HCT116 (cell line): ENCODE measurements around the gene ACE. TPM values are rescaled to one million over a fixed set of nuclear protein-coding genes. Genes with fewer than 3 reads are reported as not detected.
A peak's percentile ranks its signal among the peaks of the same experiment; 100 is the strongest.

Experiments used
- ATAC-seq: fragments of 200-7000 bp; cut with Tn5 transposase; 2 replicates; pipeline ENCODE4 v1.9.1; 2020; ENCODE audit warnings: mild to moderate bottlenecking, moderate library complexity
- BruUV-seq: library from RNA; stranded (reverse); fragments of 400-500 nt; replicated peaks from 2 replicates; lab custom pipeline; 2021; lab: Mats Ljungman, UMichigan
- CTCF ChIA-PET: fragments of 300-600 bp; sonication (Branson Sonifier 250); formaldehyde crosslinking; loops from one replicate; lab custom pipeline; 2021; ENCODE audit warnings: antibody characterized with exemption; lab: Charles Lee
- POLR2A ChIA-PET: fragments of 300-600, 350-600 bp; sonication (Branson Sonifier 250); formaldehyde crosslinking; loops from one replicate; lab custom pipeline; 2021; ENCODE audit warnings: antibody characterized with exemption; lab: Charles Lee
- RAD21 ChIA-PET, 2 experiments: fragments of 300-600 bp; sonication (Branson Sonifier 250); formaldehyde crosslinking; loops; one replicate each; lab custom pipeline; 2023; ENCODE audit warnings: low total read pairs in 2 of 2; ENCODE audit not compliant: uncharacterized antibody in 2 of 2, unreplicated experiment in 2 of 2, low non-redundant PET in 1 of 2; lab: Charles Lee
- DNase-seq: peaks from one replicate; pipeline ENCODE4 v3.0.0-alpha.2; 2010; ENCODE audit warnings: low read depth, low spot score
- H2AFZ ChIP-seq: fragments of 200-600 bp; shearing (Covaris generic), sonication (generic); 2 replicates; pipeline ENCODE4 v1.6.1; 2017; ENCODE audit warnings: low read depth, mixed run types, mixed read lengths, antibody characterized with exemption, low read length; ENCODE audit not compliant: poor library complexity, severe bottlenecking
- H3K27ac ChIP-seq: 2 replicates; pipeline ENCODE4 v1.5.1; 2012; ENCODE audit warnings: low read depth, low read length
- H3K27me3 ChIP-seq: fragments of 200-600 bp; sonication (generic); 2 replicates; pipeline ENCODE4 v1.6.1; 2016; ENCODE audit warnings: mixed run types, low read length, mixed read lengths; ENCODE audit not compliant: insufficient read depth
- H3K36me3 ChIP-seq, 2 experiments: fragments of 200-500 bp in 1 of 2; fragments of 200-600 bp in 1 of 2; sonication (Bioruptor generic) in 1 of 2; sonication (generic) in 1 of 2; 2 replicates each; pipeline versions ENCODE4 v1.5.1 to v1.6.1; 2014 to 2016; ENCODE audit warnings: low read length in 2 of 2, inconsistent platforms in 1 of 2, mixed read lengths in 1 of 2, mixed run types in 1 of 2; ENCODE audit not compliant: insufficient read depth in 2 of 2, control insufficient read depth in 1 of 2
- H3K4me1 ChIP-seq, 2 experiments: fragments of 200-600 bp in 1 of 2; sonication (generic) in 1 of 2; 2 replicates each; pipeline versions ENCODE4 v1.5.1 to v1.6.1; 2012 to 2017; ENCODE audit warnings: low read length in 2 of 2, inconsistent platforms in 1 of 2, mild to moderate bottlenecking in 1 of 2, mixed read lengths in 1 of 2, mixed run types in 1 of 2, moderate library complexity in 1 of 2; ENCODE audit not compliant: insufficient read depth in 2 of 2, control insufficient read depth in 1 of 2
- H3K4me2 ChIP-seq: fragments of 200-600 bp; sonication (generic); 2 replicates; pipeline ENCODE4 v1.6.1; 2017; ENCODE audit warnings: mixed run types, low read length, mixed read lengths
- H3K4me3 ChIP-seq, 2 experiments: fragments of 200-600 bp in 1 of 2; sonication (generic) in 1 of 2; replicated peaks in 1 of 2; 2 replicates each; pipeline ENCODE4 v1.5.1; 2011 to 2016; ENCODE audit warnings: low read length in 2 of 2, control low read depth in 1 of 2, low read depth in 1 of 2, mild to moderate bottlenecking in 1 of 2, mixed read lengths in 1 of 2, mixed run types in 1 of 2
- H3K79me2 ChIP-seq: fragments of 200-600 bp; sonication (generic); 2 replicates; pipeline ENCODE4 v1.6.1; 2017; ENCODE audit warnings: mild to moderate bottlenecking, mixed run types, low read length, moderate library complexity, mixed read lengths; ENCODE audit not compliant: insufficient read depth
- H3K9ac ChIP-seq: fragments of 200-600 bp; sonication (generic); 2 replicates; pipeline ENCODE4 v1.6.1; 2016; ENCODE audit warnings: low read length, mixed read lengths
- H3K9me2 ChIP-seq: fragments of 200-600 bp; sonication (generic), shearing (Covaris generic); 2 replicates; pipeline ENCODE4 v1.6.1; 2017; ENCODE audit warnings: mixed run types, mild to moderate bottlenecking, moderate library complexity; ENCODE audit not compliant: insufficient read depth
- H3K9me3 ChIP-seq, 2 experiments: fragments of 200-500 bp in 1 of 2; fragments of 200-600 bp in 1 of 2; sonication (Bioruptor generic) in 1 of 2; sonication (generic) in 1 of 2; 2 replicates each; pipeline ENCODE4 v1.6.1; 2014 to 2017; ENCODE audit warnings: low read length in 2 of 2, mixed read lengths in 2 of 2, inconsistent platforms in 1 of 2, low read depth in 1 of 2, mild to moderate bottlenecking in 1 of 2, mixed run types in 1 of 2, moderate library complexity in 1 of 2; ENCODE audit not compliant: control insufficient read depth in 1 of 2, insufficient read depth in 1 of 2
- H4K20me1 ChIP-seq: fragments of 200-600 bp; sonication (generic), shearing (Covaris generic); 2 replicates; pipeline ENCODE4 v1.6.1; 2017; ENCODE audit warnings: mixed run types, mild to moderate bottlenecking, moderate library complexity; ENCODE audit not compliant: insufficient read depth
- ATF3 ChIP-seq: IDR thresholded peaks from 2 replicates; pipeline ENCODE4 v1.6.1; 2012
- CBX3 ChIP-seq: IDR thresholded peaks from 2 replicates; pipeline ENCODE4 v1.6.1; 2012; ENCODE audit warnings: low read depth
- CEBPB ChIP-seq: IDR thresholded peaks from 2 replicates; pipeline ENCODE4 v1.6.1; 2012; ENCODE audit warnings: low read depth
- CTCF ChIP-seq, 3 experiments: fragments of 200-600 bp in 1 of 3; sonication (generic) in 1 of 3; IDR thresholded peaks in 2 of 3; conservative IDR thresholded peaks in 1 of 3; 2 replicates each; pipeline ENCODE4 v1.5.1; 2012 to 2017; ENCODE audit warnings: low read depth in 2 of 3, low read length in 2 of 3, antibody characterized with exemption in 1 of 3, borderline replicate concordance in 1 of 3, control low read depth in 1 of 3, mild to moderate bottlenecking in 1 of 3, mixed read lengths in 1 of 3, mixed run types in 1 of 3, moderate library complexity in 1 of 3; ENCODE audit not compliant: insufficient read depth in 1 of 3
- EGR1 ChIP-seq: IDR thresholded peaks from 2 replicates; pipeline ENCODE4 v1.6.1; 2012; ENCODE audit warnings: low read depth
- ELF1 ChIP-seq: IDR thresholded peaks from 2 replicates; pipeline ENCODE4 v1.6.1; 2012; ENCODE audit warnings: low read depth, borderline replicate concordance
- EZH2 ChIP-seq: fragments of 200-600 bp; sonication (generic); IDR thresholded peaks from 2 replicates; pipeline ENCODE4 v1.6.1; 2017; ENCODE audit warnings: antibody characterized with exemption, mixed run types
- EZH2phosphoT487 ChIP-seq: fragments of 200-600 bp; IDR thresholded peaks from 2 replicates; pipeline ENCODE4 v1.6.1; 2018; ENCODE audit warnings: antibody characterized with exemption, borderline replicate concordance
- FOSL1 ChIP-seq: IDR thresholded peaks from 2 replicates; pipeline ENCODE4 v1.6.1; 2012; ENCODE audit warnings: low read depth
- JUND ChIP-seq: IDR thresholded peaks from 2 replicates; pipeline ENCODE4 v1.6.1; 2012
- MAX ChIP-seq: IDR thresholded peaks from 2 replicates; pipeline ENCODE4 v1.6.1; 2012
- POLR2AphosphoS5 ChIP-seq: IDR thresholded peaks from 2 replicates; pipeline ENCODE4 v1.6.1; 2011; ENCODE audit warnings: mild to moderate bottlenecking, low read depth, low read length, moderate library complexity
- RAD21 ChIP-seq: IDR thresholded peaks from 2 replicates; pipeline ENCODE4 v1.6.1; 2012; ENCODE audit warnings: low read depth, mild to moderate bottlenecking
- SIN3A ChIP-seq: IDR thresholded peaks from 2 replicates; pipeline ENCODE4 v1.6.1; 2012; ENCODE audit warnings: low read depth
- SRF ChIP-seq: IDR thresholded peaks from 2 replicates; pipeline ENCODE4 v1.6.1; 2012; ENCODE audit warnings: low read depth
- TCF7L2 ChIP-seq: IDR thresholded peaks from 2 replicates; pipeline ENCODE4 v1.7.0; 2011; ENCODE audit warnings: borderline replicate concordance, inconsistent platforms; ENCODE audit not compliant: insufficient read depth, insufficient read length; ENCODE audit errors: extremely low read depth
- ZBTB33 ChIP-seq: IDR thresholded peaks from 2 replicates; pipeline ENCODE4 v1.6.1; 2011; ENCODE audit warnings: mild to moderate bottlenecking, low read length, moderate library complexity; ENCODE audit not compliant: insufficient replicate concordance; ENCODE audit errors: extremely low read depth
- ZFX ChIP-seq: fragments of 450-650 bp; IDR thresholded peaks from 2 replicates; pipeline ENCODE4 v1.6.1; 2017
- ZNF274 ChIP-seq: fragments of 200-500 bp; sonication (Bioruptor generic); IDR thresholded peaks from 2 replicates; pipeline ENCODE4 v1.6.1; 2014; ENCODE audit warnings: mild to moderate bottlenecking, low read depth, low read length, inconsistent platforms
- intact Hi-C: fragments of 100-400 bp; cut with micrococcal nuclease; formaldehyde crosslinking; loops from 2 replicates; pipeline ENCODE4 v1.10.0; 2022
- total RNA-seq: library from RNA; stranded (reverse); gene quantifications from one replicate; pipeline ENCODE4 v1.2.1, GENCODE V29; 2021; ENCODE audit not compliant: unreplicated experiment

ACE gene
- total RNA-seq, 1 experiment from 2014 or later: 7.7 TPM

GRCh38 chr17:63478814-63479494 lies 2.1 kb downstream of the ACE start:
- peaks cover 13 to 41% of the 10 kb centered on the region in 2 experiments for H3K4me1 ChIP-seq
- ATAC-seq: peak; percentile 89
- no peaks in the 10 kb centered on the region for H3K9me2 ChIP-seq
- peak overlapping the region in 1 of 2 experiments; percentile 5; a peak in 2 of 4 replicates for H3K4me3 ChIP-seq
- no peak overlapping the region for H2AFZ ChIP-seq
- intact Hi-C loops: loop anchor here (1.0 to 2.0 kb wide), 2 partner anchors 32 to 54 kb away; partner anchors contain the start of gene CYB561
- peak overlapping the region; percentile 5; the same call in 1 of the 2 replicates for H3K27ac ChIP-seq
- H3K9me3 ChIP-seq: no peaks in the 10 kb centered on the region
- H3K27me3 ChIP-seq: no peaks in the 10 kb centered on the region
- POLR2A ChIA-PET: interaction anchor here (0.6 to 1.6 kb wide), 6 partner anchors 10 to 158 kb away, joined by 3 to 6 read pairs (median 4); no protein-coding TSS in a partner anchor
- no peaks in the 10 kb centered on the region for H3K79me2 ChIP-seq
- DNase-seq: peak; percentile 93
- no peaks in the 10 kb centered on the region for H3K36me3 ChIP-seq
- RAD21 ChIA-PET: interaction anchor here (0.6 to 3.6 kb wide), 13 partner anchors 34 to 134 kb away, joined by 3 to 21 read pairs (median 5); partner anchors contain the start of gene CYB561 (in 1 of the 2)
- H3K4me2 ChIP-seq: peak overlapping the region; percentile 88
- H4K20me1 ChIP-seq: no peaks in the 10 kb centered on the region
- BruUV-seq: no TSS peak
- peak overlapping the region; percentile 60 for H3K9ac ChIP-seq
- CTCF ChIA-PET: interaction anchor here (0.7 to 5.7 kb wide), 26 partner anchors 9 to 888 kb away, joined by 3 to 92 read pairs (median 6); partner anchors contain the start of genes CCDC47 and DDX42
- TF ChIP-seq EZH2phosphoT487 (no peak), ATF3 (no peak), JUND (no peak), SIN3A (no peak), FOSL1 (no peak), CEBPB (no peak), ELF1 (no peak), ZFX (no peak), POLR2AphosphoS5 (peak; percentile 20; the same call in 1 of the 2 replicates), ZNF274 (no peak), EZH2 (no peak), RAD21 (peak; percentile 97), MAX (no peak), ZBTB33 (no peak), TCF7L2 (no peak), SRF (no peak), CBX3 (no peak), EGR1 (no peak), CTCF (IDR thresholded peaks at IDR 0.05 in 2 of 3, conservative IDR thresholded peaks at IDR 0.05 in 1 of 3; ENCODE audit: borderline replicate concordance in 1 of 3, insufficient read depth in 1 of 3, low read depth in 2 of 3, low read length in 2 of 3) (peak; percentile 97 to 99 (median 99))
